HG03159 (cell line): ENCODE measurements around the gene VDR.

Experiments used
- ATAC-seq: cut with Tn5 transposase; IDR thresholded peaks from one replicate; pipeline ENCODE4 v1.9.1; 2021; ENCODE audit warnings: mild to moderate bottlenecking, moderate library complexity; ENCODE audit not compliant: unreplicated experiment

VDR gene

GRCh38 chr12:47834199-47834903, 70.4 kb downstream of the VDR start:
- no peak for ATAC-seq

GRCh38 chr12:47833591-47834012, 71.2 kb downstream of the VDR start:
- ATAC-seq = no peak

- no peak for ATAC-seq
Observed at GRCh38 chr12:47832263-47832933, 72.4 kb downstream of the VDR start.

GRCh38 chr12:47829584-47829983, 75.2 kb downstream of the VDR start:
- no peak for ATAC-seq

- no peak for ATAC-seq
Observed at GRCh38 chr12:47828976-47829482, 75.8 kb downstream of the VDR start.

- no peak for ATAC-seq
Observed at GRCh38 chr12:47828008-47828975, 76.5 kb downstream of the VDR start.

GRCh38 chr12:47825173-47825639, 79.6 kb downstream of the VDR start:
- ATAC-seq = no peak

GRCh38 chr12:47824635-47825034, 80.2 kb downstream of the VDR start:
- ATAC-seq = no peak

GRCh38 chr12:47824198-47824597, 80.6 kb downstream of the VDR start:
- ATAC-seq = no peak

GRCh38 chr12:47823422-47824086, 81.2 kb downstream of the VDR start:
- ATAC-seq = no peak

- no peak for ATAC-seq
Observed at GRCh38 chr12:47822863-47823262, 81.9 kb downstream of the VDR start.

- no peak for ATAC-seq
Observed at GRCh38 chr12:47822401-47822800, 82.4 kb downstream of the VDR start.

GRCh38 chr12:47821346-47821706, 83.5 kb downstream of the VDR start:
- ATAC-seq = no peak

- no peak for ATAC-seq
Observed at GRCh38 chr12:47820631-47821345, 84.0 kb downstream of the VDR start.

- ATAC-seq = peak; percentile 43
Observed at GRCh38 chr12:47819896-47820630, 84.7 kb downstream of the VDR start, which contains the start of gene HDAC7. Gene HDAC7, minus strand, starts transcription at chr12:47819903. Its CDS starts 118 bp downstream, at chr12:47819785.

- ATAC-seq = peak; percentile 35
Observed at GRCh38 chr12:47819138-47819895, 85.5 kb downstream of the VDR start.

GRCh38 chr12:47818467-47819137, 86.2 kb downstream of the VDR start:
- ATAC-seq = peak; percentile 21

- no peak for ATAC-seq
Observed at GRCh38 chr12:47818007-47818376, 86.8 kb downstream of the VDR start.
